ACHN (cell line): Measurements from ENCODE around the gene CCM2.

Experiments used
- DNase-seq: peaks from one replicate; pipeline ENCODE4 v3.0.0-alpha.2; 2015
- in situ Hi-C: cut with HindIII; loops from 2 replicates; pipeline ENCODE4 v1.10.0; 2017; ENCODE audit warnings: low sequenced_read_pairs, low pct_ligation_motif_present, low pct_unique_long_range_greater_than_20kb

CCM2 gene

DNA sequence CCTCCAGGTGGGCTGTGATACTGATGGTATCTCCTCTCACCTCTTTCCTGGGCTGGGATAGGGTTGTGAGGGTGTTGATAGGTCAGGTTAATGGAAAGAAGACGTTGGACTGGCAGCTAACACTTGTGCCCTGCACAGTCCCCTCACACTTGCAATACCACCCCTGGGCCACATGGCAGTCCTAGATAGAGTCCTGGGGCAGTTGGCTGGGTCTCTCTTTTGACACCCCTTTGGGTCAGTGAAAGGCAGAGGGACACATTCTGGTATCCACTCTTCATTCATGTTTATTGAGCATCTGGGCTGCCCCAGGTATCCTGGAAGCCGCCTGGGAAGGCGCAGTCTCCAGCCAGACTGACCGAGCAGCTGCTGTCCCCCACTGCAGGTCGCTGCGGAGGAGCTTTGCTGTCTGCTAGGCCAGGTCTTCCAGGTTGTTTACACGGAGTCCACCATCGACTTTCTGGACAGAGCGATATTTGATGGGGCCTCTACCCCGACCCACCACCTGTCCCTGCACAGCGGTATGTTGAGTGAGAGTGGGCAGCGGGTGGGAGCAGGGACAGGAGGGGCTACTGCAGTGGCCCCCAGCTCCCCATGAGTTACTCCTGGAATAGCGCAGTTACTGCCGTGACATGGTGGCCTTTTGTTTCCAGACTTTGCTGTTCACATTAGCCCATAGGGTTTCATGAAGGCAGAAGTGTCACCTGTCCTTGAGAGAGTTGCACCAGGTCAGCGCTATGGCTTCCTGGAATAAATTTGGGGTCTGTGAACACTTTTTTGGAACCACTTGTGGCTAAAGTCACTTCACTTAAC, 69.6 kb downstream of the CCM2 start:
- in situ Hi-C loops = no loop called here
- DNase-seq = no peak

DNA sequence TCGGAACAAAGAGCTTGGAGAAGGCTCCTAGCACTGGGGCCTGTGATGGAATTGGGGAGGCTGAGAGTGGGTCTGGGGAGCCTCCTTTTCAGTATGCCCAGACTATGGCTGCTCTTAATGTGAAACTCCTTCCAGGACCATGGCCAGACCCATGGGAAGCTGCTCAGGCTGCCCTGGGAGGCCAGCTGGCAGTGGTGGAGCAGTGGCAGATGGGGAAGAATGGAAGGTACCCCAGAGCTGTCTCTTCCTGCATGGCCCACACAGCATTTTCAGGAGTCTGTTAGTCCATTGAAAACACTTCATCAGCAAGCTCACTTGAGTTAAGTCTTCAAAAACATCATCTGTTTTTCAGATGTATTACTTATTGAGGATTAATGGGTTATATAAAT, 70.2 kb downstream of the CCM2 start:
- in situ Hi-C loops = no loop called here

DNA sequence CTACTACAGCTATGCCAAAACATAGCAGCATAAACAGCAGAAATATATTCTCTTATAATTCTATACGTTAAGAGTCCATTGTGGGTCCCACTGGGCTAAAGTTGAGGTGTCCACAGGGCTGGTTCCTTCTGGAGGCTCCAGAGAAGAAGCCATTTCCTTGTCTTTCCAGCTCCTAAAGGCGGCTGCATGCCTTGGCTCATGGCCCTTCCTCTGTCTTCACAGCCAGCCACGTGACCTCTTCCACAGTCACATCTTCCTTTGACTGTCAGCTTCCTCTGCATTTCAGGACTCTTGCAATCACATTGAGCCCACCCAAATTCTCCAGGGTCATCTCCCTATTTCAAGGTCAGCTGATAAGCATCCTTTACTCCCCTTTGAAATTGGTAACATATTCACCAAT, 71.5 kb downstream of the CCM2 start:
- in situ Hi-C loops = no loop called here
- no peak for DNase-seq

More for the DNA sequence above, 70.2 kb downstream of the CCM2 start:
- DNase-seq = no peak

DNA sequence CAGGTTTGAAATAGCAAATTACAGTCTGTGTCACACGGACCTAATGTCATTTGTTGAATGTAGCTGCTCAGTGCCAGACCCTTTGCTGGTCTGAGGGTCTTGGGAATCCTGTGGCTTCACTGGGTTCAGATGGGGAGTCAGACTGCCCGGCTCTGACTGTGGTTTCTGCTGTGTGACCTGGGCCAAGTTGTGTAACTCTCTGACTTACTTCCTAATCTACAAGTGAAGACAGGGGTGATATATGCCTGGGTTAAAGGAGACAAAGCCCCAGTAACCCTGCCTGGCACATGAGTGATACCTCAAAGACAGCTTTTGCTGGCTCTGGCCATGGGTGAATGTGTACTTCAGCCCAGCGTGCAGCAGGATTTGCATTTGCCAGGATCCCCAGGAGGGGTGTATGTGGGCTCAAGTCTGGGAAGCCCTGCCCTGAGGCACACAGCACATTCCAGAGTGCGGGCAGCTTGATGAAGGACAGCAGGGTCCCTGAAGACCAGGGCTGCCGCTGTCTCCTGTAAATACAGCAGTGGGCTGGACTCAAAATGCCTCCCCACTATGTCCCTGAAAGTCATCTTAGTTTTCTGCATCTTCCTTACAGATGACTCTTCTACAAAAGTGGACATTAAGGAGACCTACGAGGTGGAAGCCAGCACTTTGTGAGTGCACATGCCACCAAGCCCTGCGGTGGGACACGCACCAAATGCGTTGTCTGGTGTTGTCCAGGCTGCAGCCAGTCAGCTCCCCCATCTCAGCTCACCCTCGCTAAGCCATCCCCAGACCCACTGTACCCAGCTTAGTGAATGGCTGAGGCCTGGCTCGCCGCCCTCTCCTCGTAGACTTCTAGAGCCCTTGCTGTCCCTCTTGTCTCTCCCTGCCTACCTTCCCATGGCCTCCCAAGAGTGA, 72.4 kb downstream of the CCM2 start:
- in situ Hi-C loops = no loop called here
- no peak for DNase-seq

DNA sequence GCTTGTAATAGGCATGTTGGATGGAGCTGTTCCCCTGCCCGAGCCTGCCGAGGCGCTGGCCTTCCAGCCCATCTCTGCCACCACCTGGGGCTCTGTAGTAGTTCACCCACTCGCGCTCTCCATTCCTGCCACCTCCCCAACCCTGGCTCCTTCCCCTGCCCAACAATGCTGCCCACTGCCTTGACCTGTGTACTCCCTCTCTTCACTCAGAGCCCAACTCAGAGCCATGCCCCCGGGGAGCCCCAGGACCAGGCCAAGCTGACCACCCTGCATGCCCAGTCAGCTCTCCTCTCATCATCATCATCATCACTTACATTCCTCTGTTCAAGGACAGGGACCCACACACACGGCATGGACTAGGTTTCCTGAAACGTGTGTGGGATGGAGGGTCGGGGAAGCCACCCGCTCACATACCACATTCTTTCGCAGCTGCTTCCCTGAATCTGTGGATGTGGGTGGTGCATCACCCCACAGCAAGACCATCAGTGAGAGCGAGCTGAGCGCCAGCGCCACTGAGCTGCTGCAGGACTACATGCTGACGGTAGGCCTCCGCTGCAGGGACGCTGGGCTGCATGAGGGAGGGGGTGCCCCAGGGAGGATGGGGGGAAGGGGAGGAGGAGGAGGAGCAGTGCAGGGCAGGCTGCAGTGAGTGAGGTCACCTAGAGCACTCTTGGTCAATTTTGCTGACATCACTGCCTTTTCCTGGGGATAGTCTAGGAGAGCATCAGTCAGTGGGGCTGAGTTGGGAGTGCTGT, 73.2 kb downstream of the CCM2 start:
- DNase-seq = no peak
- in situ Hi-C loops = no loop called here

DNA sequence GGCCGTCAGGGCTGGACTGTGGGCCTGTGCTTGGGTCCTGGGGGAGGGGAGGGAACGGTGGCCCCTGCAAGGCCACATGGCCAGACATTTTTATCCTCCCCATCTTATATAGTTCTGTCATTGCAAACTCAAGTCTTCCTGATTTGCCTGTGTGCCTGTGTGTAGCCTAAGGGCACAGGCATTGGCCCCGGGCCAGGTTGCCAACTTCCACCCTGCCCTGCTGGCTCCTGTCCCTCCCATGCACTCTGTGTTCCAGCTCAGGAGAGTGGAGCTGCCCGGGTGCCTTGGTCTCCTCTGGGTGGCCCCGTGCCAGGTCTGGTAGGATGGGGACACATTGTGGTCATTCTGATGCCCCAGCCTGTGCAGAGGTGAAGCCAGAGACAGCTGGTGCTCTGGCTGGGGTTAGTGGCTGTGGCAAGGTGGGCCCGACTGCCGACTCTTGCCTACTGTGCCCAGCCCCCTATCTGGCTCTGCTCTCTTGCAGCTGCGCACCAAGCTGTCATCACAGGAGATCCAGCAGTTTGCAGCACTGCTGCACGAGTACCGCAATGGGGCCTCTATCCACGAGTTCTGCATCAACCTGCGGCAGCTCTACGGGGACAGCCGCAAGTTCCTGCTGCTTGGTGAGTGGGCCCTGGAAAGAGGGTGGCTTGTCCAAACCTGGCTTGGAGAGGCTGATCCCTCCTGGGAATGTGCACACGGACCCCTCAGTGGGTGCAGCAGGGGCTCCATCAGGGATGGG, 74.0 kb downstream of the CCM2 start:
- DNase-seq = no peak
- in situ Hi-C loops = no loop called here

DNA sequence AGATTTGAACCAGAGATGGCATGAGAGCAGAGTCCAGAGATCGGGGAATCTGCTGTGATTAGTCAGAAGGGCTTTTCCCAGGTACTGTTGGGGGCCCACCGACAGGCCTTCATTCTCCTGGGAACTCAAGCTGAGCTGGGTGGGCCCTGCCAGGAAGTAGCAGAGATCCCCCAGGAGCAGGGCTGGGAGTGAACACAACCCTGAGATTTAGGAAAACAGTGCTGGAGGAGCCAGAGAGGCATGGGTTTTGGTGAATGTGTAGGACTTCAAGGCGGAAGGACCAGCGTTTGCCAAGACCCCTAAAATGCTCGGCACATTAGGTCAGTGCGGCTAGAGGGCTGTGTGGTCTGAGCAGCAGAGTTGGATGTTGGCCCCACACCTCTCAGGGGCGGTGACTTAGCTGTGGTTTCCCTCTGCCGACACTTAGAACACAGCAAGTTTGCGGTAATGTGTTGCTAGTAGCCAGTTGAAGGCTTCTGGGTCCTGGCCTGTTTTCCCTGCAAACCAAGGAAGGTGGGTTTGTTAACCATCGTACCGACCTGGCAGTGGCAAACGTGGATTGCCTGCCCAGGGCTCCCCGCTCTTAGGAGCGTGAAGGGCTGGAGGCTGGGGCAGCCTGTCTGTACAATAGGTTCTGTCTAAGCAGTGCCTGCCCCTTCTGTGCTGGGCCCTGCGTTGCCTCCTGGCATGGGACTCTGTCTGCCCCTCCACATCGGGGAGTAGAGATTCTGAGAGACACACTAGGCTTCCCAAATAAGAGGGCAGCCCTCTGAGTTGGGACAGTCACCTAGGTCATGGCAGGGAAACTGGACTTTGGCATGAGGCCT, 74.7 kb downstream of the CCM2 start:
- in situ Hi-C loops = no loop called here

DNA sequence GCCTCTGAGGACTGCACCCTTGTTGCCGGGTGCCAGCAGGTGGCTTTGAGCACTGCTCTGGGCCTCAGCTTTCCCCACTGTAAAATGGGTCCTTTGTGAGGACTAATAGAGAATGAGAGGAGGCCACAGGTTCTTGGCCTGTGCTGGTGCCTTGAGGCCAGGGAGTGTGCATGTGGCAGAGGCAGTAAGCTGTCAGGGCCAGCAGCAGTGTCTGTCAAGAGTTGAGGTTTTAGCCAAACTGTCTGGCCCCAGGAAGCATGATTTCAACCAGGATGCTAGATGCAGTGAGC, 75.3 kb downstream of the CCM2 start:
- DNase-seq = no peak
- in situ Hi-C loops = no loop called here

More for the DNA sequence above, 74.7 kb downstream of the CCM2 start:
- no peak for DNase-seq

DNA sequence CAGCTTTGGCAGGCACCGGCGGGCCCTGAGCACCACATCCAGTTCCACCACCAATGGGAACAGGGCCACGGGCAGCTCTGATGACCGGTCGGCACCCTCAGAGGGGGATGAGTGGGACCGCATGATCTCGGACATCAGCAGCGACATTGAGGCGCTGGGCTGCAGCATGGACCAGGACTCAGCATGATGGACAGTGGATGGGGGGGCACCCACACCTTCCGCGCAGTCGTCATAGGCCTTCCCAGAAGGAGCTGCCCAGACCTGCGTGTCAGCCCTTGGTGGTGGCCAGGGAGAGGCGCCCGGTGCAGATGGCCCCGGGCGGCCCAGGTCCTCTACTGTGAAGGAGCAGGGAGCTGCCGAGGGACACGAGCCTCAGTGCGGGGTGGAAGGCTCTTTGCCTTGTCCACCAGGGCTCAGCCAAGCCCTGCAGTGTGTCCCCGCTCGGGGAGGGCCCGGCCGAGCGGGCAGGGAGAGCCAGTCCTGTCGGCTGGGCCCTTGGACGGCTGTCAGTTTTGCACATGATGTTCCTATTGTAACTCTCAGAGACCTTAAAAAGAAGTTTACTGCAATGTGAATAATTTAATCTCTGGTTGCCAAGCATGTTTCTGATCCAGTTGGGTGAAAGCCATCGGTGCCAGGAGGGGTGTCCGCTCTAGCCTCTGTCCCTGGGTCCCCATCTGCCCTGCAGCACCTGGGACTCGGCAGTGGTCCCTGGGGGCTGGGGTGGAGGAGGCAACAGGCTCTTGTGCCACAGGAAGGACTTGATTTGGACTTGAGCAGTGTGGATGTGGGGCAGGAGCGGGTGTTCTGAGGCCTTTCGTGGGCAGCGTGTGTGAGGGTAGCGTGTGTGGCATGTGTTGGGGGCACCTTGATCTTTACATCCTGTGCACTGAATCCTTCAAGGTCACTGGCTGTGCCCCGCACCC, 76.1 kb downstream of the CCM2 start:
- in situ Hi-C loops = no loop called here
- DNase-seq = no peak

DNA sequence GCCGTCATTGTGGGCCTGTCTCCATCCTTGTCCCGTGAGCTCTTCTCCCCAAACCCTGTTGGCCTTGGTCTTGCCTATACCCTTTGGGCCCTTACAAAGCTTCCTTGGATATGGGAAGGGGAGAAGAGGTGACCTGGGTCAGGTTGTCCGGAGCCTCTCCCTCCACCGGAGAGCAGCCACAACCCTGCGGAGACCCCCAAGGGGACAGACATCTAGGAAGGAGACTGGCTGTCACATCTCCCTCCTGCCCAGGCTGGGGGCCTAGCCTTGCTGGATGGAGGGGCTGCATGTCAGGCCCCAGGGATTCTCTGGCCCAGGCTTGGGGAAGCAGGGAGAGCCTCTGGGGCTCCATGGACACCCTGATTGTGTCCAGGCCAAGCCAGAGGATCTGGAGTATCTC, 76.9 kb downstream of the CCM2 start:
- in situ Hi-C loops = no loop called here
- DNase-seq = no peak

- in situ Hi-C loops = no loop called here
- DNase-seq = no peak
These were observed 77.6 kb downstream of the CCM2 start for GRCh38 chr7:45077579-45077978.

DNA sequence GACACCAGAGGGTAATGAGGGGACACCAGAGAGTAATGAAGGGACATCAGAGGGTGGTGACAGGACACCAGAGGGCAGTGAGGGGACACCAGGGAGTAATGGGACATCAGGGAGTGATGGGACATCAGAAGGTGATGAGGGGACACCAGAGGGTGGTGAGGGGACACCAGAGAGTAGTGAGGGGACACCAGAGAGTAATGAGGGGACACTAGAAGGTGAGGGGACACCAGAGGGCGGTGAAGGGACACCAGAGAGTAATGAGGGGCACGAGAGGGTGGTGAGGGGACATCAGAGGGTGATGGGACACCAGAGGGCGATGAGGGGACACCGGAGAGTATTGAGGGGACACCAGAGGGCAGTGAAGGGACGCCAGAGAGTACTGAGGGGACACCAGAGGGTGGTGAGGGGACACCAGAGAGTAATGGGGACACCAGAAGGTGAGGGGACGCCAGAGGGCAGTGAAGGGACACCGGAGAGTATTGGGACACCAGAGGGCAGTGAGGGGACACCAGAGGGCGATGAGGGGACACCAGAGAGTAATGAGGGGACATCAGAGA, 78.2 kb downstream of the CCM2 start:
- in situ Hi-C loops = no loop called here
- no peak for DNase-seq

DNA sequence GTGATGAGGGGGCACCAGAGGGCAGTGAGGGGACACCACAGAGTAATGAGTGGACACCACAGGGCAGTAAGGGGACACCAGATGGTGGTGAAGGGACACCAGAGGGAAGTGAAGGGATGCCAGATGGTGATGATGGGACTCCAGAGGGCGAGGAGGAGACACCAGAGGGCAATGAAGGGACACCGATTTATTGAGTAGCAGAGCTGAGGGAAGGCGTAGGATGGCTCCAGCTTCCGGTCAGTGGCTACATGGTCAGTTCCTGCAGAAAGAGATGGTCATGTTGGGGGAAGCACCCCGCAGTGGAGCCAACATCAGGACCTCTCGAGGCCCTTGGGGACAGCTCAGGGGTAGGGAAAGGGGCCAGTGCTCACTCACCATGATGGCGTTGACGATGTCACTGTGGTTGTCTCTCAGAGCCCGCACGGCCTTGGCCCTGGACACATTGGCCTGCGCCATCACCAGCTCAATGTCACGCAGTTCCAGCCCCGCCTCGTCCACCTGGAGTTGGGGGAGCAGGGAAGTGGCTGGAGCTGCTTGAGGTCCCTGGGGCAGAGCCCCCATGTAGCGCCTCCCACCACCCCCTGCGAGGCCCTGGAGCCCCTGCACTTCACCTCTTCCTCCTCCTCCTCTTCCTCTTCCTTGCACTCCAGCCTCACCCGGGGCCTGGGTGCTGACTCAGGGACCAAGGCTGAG, 80.4 kb downstream of the CCM2 start:
- in situ Hi-C loops = no loop called here
- no peak for DNase-seq

DNA sequence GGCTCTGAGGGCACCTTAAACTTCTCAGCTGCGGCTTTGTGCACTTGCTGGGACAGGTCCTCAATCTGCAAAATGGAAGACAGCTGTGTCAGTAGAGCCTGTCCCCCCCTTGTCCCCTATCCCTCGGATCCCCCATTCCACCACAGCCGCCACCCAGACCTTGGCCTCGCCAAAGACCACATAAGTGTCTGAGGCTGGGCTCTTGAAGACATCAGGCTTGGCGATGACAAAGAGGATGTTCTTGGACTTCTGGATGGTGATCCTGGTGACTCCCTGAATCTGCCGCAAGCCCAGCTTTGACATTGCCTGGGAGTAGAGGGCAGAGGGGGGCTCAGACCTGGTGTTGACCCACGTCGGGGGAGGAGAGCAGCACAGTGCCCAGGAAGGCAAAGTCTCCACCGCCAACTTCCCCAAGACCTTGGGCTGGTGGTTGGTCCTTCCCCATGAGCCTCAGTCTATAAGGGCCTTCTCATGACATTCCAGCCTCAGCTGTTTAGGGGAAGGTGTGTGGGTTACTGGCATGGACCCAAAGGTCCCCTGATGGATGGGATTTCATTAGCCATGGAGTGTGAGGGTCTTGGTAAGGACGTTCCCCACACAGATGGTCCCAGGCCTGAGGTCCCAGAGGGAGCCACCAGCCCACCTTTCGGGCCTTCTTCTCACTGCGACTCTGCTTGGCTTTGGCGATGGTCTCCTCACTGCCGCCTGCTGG, 81.1 kb downstream of the CCM2 start:
- DNase-seq = no peak
- in situ Hi-C loops = no loop called here

- no peak for DNase-seq
- in situ Hi-C loops = no loop called here
These were observed 81.6 kb downstream of the CCM2 start for GRCh38 chr7:45081670-45081974.
